ENCODE data around the gene MPIG6B. TPM values are rescaled to one million over a fixed set of nuclear protein-coding genes. Genes with fewer than 3 reads are reported as not detected.

Gene MPIG6B
- under 1 TPM in 7 of 10 donors, not detected in 3; 0.11 to 0.97 (median 0.27) TPM for total RNA-seq
- under 1 TPM; 0.13 to 0.37 TPM for polyA plus RNA-seq
- long read RNA-seq, donor 1: 0 reads
- long read RNA-seq, donor 2: 0 reads
- long read RNA-seq, donor 3: 0 reads

- Histone ChIP-seq H3K4me3 (peak within 1 kb of the TSS in 1 of 10 donors; percentile 2), H3K36me3 (peaks cover 0 to 34% (median 17%) of the 10 kb centered on the region in 9 donors), H3K4me1 (peaks cover 4 to 29% (median 9%) of the 10 kb centered on the region in 9 donors), H3K27me3 (no peaks in the 10 kb centered on the region), H3K27ac (peak within 1 kb of the TSS in 5 of 10 donors; percentile 14 to 60 (median 28)), H3K9me3 (no peaks in the 10 kb centered on the region)
- intact Hi-C loops (cut with DNase I): no loop called here
- ATAC-seq (peak in 2 of 8 donors; percentile 17 to 20), DNase-seq (no peak)
- no peak for TF ChIP-seq CTCF (IDR thresholded peaks at IDR 0.05)
- 56 to 59% methylated on average over 46 of the region's 46 CpGs for WGBS, 2 donors
Observed at GRCh38 chr6:31723245-31723979, at the start of gene MPIG6B. MPIG6B (plus strand) TSS chr6:31723373; CDS start chr6:31723384, 11 bp downstream.

- Histone ChIP-seq H3K4me1 (peaks cover 5 to 14% (median 12%) of the 10 kb centered on the region in 9 donors), H3K36me3 (peaks cover 0 to 42% (median 10%) of the 10 kb centered on the region in 9 donors), H3K4me3 (no peak overlapping the region), H3K27me3 (no peaks in the 10 kb centered on the region), H3K9me3 (no peaks in the 10 kb centered on the region), H3K27ac (no peak overlapping the region)
- no peak for ATAC-seq
- intact Hi-C loops (cut with DNase I): loop anchor here in 3 of 10 donors (5.0 to 10.0 kb wide), 3 partner anchors 161 to 276 kb away; partner anchors contain the start of gene CFB (in 1 of the 3)
- DNase-seq: no peak
- 79 to 86% methylated on average over 4 of the region's 4 CpGs for whole genome bisulfite sequencing, 2 donors
- no peak for TF ChIP-seq CTCF (IDR thresholded peaks at IDR 0.05)
Observed at GRCh38 chr6:31676322-31676903, 46.8 kb upstream of the MPIG6B start.

GRCh38 chr6:31676904-31677303, 46.3 kb upstream of the MPIG6B start:
- H3K4me1 ChIP-seq: peaks cover 5 to 18% (median 15%) of the 10 kb centered on the region in 9 donors
- H3K4me3 ChIP-seq: no peak overlapping the region
- peaks cover 0 to 37% (median 5%) of the 10 kb centered on the region in 9 donors for H3K36me3 ChIP-seq
- H3K27me3 ChIP-seq: no peaks in the 10 kb centered on the region
- DNase-seq (no peak), ATAC-seq (no peak)
- TF ChIP-seq CTCF (IDR thresholded peaks at IDR 0.05): no peak
- no peak overlapping the region for H3K27ac ChIP-seq
- intact Hi-C loops (cut with DNase I): loop anchor here in 3 of 10 donors (5.0 to 10.0 kb wide), 3 partner anchors 160 to 275 kb away; partner anchors contain the start of gene CFB (in 1 of the 3)
- no peaks in the 10 kb centered on the region for H3K9me3 ChIP-seq
- WGBS, 2 donors: 65 to 69% methylated on average over 6 of the region's 6 CpGs

GRCh38 chr6:31677955-31678354, 45.2 kb upstream of the MPIG6B start:
- Histone ChIP-seq H3K9me3 (no peaks in the 10 kb centered on the region), H3K27me3 (no peaks in the 10 kb centered on the region), H3K36me3 (peaks cover 0 to 27% (median 4%) of the 10 kb centered on the region in 9 donors), H3K27ac (no peak overlapping the region), H3K4me1 (peaks cover 5 to 22% (median 17%) of the 10 kb centered on the region in 9 donors), H3K4me3 (no peak overlapping the region)
- 78% methylated on average over 8 of the region's 8 CpGs for WGBS, 2 donors
- TF ChIP-seq CTCF (IDR thresholded peaks at IDR 0.05): no peak
- ATAC-seq (no peak), DNase-seq (no peak)
- intact Hi-C loops (cut with DNase I): loop anchor here in 3 of 10 donors (5.0 to 10.0 kb wide), 3 partner anchors 159 to 274 kb away; partner anchors contain the start of gene CFB (in 1 of the 3)

All from heart right ventricle (tissue), 16 donors.